Activated T-cell treated with anti-CD3 and anti-CD28 coated beads, Interleukin-2, amount 50 U/mL, for 1 hour (primary cell): ENCODE data around the gene MRPL52.
"Not testable (repeated sequence)": the region's sequence is repeated elsewhere in the genome, so short reads cannot be mapped to it uniquely, and the experiment has no call there.

ENCODE experiments used
- DNase-seq: peaks from one replicate; pipeline ENCODE4 v3.0.0-alpha.2; 2020

The MRPL52 gene

DNA sequence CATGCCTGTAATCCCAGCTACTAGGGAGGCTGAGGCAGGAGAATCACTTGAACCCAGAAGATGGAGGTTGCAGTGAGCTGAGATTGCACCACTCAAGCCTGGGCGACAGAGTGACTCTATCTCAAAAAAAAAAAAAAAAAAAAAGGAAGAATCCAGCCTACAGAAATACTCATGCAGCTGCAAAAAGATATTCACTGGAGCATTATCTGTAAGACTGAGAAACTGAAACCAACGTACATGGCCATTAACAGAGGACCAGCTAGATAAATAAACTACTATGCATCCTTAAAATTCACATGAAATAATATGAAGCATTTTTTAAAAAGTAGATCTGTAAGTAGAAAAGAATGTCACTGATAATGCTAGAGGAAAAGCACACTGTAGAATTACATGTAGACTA is 18.0 kb upstream of the MRPL52 start:
- no peak for DNase-seq

DNA sequence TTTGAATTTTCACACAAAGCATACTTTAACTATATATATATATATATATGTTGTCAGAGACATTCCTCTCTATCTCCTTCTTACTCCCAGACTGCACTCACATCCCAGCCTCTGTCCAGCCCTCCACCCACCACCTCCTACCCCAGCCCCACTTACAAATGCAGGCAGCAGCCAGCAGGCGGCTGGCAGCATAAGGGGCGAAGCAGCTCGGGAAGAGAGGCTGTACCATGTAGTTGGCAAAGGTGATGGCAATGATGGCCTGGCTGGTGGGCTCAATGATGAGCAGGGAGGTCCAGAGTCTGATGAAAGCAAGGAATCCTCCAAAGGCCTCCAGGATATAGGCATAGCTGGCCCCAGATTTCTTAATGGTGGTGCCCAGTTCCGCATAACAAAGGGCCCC is 16.9 kb upstream of the MRPL52 start:
- DNase-seq, result no peak

DNA sequence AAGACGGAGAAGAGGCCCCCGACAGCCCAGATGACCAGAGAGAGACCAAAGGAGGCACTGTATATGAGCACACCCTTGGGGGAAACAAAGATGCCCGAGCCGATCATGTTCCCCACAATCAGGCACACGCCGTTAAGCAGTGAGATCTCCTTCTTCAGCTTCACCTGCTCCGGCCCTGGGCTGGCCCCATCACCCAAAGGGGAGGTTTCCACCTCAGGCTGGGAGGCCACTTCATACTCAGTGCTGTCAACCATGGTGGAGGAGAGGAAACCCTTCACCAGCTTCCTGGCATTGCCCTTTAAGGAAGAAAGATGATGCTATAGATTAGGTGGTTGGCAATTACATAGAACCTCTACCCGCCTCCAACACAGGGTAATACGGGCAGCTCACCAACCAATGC is 16.5 kb upstream of the MRPL52 start:
- DNase-seq, result no peak

DNA sequence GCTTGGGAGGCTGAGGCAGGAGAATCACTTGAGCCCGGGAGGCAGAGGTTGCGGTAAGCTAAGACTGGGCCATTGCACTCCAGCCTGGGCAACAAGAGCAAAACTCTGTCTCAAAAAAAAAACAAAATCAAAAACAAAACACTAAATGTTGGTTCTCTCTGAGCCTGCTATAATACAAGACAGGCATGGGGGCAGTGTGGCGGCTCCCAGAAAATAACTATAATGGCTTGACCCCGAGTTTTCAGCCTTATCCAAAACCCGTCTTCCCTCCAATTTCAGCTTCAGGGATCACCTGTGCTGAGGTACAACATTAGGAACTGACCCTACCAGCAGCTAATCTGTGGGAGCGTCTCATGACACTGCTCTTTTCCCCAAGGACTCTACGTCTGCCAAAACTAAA is 15.3 kb upstream of the MRPL52 start:
- DNase-seq, result no peak

DNA sequence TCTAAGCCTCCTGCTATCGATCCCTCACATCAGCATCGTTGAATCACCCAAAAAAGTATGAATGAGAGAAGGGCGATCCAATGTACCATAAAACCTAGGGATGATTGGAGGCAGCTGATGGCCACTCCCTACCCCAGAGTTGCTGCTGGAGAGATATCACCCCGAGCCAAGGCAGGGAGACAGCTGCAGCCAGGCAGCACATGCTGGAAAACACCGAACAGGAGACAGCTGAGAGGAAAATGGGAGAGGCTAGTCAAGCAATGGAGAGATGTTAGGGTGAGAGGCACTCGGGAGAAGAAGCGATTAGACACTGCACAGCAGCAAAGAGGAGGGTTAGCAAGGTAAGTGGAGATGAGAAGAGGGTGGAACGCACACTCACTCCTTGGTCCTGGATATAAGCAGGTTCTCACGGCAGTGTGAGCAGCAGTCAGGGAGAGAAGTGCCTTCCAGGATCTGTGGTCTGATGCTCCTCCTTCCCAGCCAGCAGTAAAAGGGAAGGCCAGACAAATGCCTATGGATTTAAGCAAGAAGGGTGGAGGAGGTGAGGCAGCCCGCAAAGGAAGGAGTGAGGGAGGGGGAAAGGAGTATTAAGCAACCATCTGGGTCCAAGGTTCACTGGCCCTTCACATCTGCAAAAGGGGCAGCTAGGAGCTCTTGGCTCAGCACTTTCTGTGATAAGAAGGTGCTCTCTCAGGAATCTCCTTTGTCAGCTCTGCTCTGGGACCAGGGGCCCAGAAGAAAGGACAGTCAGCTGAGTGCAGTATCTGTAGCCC is 14.6 kb upstream of the MRPL52 start, which contains the start of gene SLC7A7:
Gene SLC7A7, minus strand, starts transcription at position 495 of the 773 bp plus-strand sequence. CDS start 2,037 bp downstream, outside the sequence.
- DNase-seq, result no peak

DNA sequence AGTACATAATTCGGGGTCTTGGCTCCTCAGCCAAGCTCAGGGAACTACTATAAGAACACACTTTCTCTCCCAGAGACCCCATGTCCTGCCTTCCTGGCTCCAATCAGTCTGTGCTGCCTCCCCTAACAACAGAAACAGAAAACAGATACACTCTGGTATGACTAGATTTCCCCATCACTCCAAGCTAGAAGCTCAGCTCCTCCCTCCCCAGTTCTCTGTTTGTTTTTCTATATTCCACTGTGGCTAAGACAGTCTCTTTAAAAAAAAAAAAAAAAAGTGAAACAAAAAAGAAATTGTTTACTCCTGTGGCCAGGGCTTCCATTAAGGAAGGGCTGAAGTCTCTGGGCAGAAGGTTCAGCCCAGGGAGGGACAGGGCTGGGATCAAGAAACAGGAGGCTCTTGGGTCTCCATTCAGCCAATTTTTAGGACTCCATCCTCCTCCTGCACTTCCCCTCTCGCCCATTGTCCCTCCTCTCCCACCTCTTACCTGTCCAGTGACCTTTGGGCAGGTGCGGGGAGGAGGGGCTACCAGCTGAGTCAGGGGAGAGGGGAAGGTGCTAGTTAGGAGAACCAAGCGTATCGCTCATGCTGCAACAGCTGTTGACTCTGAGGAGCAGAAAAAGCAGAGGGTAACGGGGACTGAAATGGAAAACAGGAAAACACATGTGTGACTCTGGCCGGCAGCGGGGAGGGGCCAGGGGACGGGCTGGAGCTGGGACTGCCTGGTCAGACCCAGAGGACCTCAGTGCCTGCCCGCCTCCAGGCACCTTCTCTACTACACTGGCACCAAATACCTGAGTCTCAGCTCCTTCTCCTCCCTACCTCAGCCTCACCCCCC is 10.3 kb upstream of the MRPL52 start:
- no peak for DNase-seq

DNA sequence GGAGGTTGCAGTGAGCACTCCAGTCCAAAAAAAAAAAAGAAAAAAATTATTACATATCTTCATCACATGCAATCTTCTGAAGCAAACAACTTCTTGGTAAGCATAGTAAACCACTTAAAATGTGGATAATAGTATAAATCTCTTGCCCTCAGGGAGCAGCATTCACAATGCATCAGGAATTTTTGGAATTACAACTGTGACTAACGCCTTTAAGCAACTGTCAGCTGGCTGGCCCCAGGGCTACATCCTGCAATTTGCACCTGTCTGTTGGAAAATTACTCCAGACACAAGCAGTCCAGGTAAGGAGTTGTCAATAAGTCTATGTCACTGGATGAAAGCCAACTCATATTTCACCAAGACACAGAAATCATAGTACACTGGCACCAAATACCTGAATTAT is 9.0 kb upstream of the MRPL52 start:
- DNase-seq, result no peak

DNA sequence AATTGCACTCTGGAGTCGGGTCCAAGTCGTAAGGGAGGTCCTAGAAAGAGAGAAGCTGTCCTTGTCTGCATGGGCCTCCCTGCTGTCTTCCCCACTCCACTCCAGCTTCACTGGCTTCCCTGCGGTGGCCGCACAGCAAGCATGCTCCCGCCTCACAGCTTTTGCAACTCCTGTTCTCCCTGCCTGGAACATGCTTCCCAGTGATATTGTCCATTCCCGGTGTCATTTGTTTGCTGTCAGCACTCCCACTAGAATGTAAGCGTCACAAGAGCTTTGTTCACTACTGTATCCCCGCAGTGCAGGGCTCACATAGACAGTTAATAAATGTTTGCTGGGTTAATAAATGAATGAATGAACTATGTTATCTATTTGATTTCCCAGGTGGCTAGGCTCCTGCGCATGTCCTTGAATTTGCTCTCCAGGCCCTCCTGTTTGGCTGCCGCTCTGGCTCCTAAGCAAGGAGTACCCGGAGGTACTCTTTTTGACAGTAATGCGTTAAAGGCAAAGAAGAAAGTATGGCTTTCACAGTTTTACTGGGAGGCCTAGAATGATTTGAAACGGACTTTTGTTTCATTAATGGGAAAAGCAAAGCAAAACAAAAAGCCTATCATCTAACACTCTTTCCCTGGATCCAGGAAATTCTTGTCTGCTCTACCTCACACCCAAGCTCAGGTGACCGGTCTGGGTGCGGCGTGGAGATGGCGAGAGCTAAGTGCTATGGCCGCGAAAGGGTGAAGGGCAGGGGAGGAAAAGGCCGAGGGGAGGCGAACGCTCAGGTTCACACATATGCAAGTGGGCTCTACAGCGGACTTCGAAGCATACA is 8.3 kb upstream of the MRPL52 start:
- DNase-seq, result no peak

DNA sequence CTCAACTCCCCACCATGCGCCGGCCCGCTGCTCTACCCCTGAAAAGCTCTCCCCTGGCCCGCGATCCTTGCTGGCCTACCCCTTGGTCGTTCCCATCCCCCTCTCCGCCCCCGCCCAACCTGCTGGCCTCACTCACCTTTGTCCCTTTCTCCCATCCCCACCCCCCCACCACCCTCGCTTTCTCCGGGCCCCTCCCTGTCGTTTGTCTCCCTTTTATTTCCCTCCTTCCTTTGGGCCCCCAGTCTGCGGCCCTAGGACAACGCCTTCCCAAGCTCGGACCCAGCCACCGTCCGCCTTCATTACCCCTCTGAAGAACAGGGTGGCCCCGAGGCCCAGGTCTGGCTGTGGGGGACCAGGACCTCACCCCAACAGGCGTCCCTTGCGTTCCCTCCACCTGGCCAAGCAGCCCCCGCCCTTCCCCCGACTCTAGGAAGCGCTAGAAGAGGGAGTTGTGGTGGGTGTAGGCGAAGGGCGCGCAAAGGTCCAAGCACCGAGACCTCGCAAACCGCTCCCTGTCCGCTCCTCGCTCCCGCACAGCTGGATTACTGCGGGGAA is 7.6 kb upstream of the MRPL52 start:
- no peak for DNase-seq

DNA sequence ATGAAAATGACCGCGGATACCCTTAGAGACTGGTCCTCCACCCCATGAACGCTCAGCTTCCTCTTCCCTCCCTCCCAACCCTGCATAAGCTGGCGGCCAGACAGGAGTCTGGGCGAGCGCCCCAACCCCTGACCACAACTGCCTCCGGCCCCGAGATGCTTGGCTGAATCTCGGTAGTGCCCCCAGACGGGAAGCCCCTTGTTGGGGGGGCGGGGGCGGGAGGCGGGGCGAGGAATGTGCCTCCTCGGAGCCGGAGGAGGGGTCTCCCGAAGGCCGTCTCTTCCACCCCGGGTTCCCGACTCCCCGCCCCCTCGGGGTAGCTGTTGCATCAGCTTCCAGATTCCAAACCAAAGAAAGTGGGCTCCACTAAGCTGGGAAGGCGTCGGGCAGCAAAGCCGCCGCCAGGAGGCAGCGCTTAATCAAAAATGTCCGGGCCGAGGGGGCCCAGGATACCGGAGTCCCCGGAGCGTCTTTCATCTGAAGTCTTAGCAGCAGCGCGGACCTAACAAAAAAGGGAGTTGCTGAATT is 7.1 kb upstream of the MRPL52 start:
- peak; percentile 75 for DNase-seq

DNA sequence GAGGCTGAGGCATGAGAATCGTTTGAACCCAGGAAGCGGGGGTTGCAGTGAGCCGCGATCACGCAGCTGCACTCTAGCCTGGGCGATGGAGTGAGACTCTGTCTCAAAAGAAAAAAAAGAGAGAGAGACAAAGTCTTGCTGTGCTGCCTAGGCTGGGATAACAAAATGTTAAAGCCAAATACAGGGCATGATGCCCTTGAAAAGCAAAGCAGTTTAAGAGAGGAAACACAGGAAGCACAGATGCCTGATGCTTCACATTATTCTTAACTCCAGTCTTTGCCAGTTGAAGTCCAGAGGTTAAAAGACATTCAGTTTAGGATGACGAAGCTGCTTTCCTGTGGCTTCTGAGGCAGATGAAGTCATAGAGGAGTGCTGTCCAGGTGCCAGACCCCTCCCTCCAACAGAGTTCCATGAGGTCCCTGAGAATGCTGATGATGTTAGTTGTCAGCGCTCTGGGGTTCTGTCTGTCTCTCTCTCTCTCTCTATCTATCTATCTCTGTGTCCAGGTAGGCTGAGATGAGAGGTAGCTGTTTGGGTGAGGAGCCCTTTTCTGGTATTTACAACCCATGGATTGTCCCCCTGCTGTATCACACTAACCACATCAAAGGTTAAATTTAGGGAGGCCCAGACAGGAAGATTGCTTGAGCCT is 4.9 kb upstream of the MRPL52 start:
- DNase-seq, result no peak

DNA sequence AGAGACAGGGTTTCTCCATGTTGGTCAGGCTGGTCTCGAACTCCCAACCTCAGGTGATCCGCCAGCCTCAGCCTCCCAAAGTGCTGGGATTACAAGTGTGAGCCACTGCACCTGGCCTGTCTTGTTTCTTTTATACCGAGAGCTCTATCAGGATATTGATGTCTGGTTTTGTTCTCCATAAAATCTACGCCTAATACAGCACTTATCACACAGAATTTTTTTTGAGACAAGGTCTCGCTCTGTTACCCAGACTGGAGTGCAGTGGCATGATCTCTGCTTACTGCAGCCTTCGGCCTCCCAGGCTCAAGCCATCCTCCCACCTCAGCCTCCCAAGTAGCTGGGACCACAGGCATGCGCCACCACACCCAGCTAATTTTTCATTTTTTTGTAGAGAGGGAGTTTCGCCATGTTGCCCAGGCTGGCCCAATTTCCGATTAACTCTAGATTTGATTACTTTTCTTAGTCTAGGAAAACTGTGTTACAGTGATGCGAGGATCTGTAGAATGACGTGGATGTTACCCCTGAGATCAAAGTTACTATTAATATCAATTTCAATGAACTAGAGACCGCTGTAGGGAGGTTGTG is 519 bp upstream of the MRPL52 start:
- DNase-seq, result not testable (repeated sequence)

DNA sequence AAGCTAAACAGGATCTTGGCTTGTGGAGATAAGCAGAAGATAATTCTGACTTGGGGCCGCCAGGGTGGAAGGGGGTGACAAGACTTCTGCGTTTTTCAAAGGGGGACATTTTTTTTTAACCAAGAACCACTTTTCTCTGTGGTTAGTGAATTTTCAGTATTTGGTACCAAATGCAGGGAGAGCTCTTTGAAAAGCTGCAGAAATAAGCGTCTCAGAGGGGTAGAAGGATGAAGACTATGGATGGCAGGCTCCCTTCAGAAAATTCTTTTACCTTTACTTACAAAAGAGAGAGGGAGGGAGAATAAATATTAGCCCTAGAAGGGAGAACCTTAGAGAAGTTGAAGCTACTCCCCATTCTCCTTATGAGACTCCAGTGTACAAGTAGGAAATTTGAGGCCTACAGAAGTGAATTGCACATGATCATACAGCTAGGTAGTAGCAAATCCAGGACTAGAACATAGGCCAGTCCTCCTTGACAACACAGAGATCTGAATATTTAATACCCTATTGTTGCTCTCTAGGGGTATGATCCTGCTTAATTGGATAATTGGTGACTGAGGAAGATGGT is 840 bp downstream of the MRPL52 start:
- DNase-seq, result no peak

DNA sequence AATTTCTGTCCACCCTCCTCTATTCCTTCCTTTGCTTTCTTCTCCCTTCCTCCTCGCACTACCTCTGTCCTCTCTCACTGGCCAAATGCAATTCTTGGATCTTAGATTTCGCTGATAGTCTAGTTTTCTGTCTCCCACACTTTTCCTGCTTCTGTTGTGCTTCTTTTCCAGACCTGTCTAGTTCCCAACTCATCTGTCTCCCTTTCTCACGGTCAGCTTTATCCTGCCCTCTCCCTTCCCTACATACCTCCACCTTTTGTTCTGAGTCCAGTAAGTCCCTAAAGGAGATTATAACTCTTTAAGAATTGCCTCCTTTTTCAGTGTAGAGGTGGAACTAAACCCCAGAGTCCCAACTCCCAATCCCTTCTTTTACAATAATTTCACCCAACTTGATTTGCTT is 5.8 kb downstream of the MRPL52 start:
- DNase-seq, result no peak

DNA sequence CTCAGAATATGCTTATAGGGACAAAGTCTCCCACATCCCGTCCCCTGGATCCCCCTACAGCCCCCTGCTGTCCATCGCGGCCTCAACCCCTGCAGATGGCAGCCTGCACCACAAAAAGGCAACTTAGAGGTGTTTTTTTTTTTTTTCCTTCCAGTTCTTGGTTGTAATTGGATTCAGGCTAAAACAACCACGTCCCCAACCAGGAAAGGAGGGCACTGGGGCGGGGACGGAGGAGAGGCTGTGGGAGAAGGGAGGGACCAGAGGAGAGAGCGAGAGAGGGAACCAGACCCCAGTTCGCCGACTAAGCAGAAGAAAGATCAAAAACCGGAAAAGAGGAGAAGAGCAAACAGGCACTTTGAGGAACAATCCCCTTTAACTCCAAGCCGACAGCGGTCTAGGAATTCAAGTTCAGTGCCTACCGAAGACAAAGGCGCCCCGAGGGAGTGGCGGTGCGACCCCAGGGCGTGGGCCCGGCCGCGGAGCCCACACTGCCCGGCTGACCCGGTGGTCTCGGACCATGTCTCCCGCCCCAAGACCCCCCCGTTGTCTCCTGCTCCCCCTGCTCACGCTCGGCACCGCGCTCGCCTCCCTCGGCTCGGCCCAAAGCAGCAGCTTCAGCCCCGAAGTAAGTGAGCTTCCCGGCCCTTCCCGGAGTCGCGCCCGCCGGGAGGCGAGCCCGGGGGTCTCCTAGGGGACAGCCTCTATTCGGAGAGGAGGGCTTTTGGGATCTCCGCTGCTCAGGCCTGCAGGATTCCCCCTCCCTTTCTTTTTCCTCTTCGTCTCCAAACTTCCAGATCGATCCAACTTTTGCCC is 6.8 kb downstream of the MRPL52 start, which contains the start of gene MMP14:
Gene MMP14, plus strand, starts transcription at position 285 of the 813 bp plus-strand sequence. Its CDS starts 233 bp downstream, at position 518.
- DNase-seq, result no peak

DNA sequence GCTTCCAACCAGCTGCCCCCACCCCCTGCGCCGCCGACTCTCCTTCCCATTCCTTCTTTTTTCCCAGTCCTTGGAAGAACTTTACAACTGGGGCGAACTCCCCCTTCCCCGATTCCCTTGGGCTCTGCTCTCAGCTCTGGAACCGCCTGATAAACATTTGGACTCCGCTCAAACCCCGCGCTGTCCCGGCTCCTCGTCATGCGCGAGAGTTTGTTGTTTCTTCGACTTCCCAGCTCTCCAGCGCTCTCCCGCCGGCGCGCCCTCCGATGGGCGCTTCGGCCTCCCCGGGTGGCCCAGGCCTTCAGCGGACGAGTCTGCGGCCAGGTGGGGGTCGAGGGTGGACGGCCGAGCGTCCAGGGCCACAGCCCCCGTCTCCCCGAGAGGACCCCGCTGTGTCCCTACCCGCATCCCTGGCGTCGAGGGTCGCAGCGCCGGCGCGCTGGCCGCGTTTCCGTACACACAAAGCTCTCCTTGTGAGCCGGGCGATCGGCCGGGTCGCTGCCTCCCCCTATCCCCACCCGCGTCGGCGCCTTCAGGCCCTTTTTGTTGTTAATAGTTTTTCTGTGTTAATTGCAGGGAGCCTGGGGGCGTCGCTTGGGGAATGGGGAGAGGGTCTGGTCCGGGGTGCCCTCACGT is 7.5 kb downstream of the MRPL52 start:
- peak; percentile 41 for DNase-seq

DNA sequence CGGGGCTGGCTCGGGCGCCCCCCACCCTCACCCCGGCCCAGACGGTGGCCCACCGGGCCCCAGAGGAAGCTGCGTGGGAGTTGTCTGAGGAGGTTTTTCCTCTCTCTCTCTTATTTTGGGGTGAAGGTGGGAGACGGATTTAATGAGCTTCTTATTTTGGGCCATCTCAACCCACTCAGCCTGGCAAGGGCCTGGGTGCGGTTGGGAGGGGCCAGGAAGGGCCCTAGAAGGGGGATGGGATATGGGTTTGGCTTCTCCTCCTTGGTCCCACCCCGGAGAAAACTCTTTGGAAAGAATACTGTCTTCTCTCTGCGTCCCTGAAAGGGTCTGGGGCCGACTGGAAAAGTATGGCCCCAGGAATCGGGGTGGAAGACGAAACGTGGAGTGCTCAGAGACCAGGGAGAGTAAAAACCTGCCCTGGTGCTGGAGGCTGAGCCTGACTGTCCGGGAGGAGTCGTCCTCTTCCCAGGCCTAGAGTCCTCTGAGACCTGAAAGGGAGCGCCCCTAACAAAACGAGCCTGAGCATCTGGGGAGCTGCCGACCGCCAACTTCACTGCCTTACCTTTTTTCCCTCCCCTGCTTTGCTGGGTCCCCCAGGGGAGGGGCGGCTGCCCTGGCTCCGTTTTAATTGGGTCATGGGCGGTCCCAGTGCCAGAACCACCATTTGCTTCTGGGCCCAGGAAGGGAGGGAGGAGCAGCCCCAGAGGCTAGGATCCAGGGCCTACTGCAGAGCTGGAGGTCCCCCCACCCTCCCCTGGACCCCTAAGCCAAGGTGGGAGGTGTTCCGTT is 8.3 kb downstream of the MRPL52 start:
- DNase-seq, result no peak

DNA sequence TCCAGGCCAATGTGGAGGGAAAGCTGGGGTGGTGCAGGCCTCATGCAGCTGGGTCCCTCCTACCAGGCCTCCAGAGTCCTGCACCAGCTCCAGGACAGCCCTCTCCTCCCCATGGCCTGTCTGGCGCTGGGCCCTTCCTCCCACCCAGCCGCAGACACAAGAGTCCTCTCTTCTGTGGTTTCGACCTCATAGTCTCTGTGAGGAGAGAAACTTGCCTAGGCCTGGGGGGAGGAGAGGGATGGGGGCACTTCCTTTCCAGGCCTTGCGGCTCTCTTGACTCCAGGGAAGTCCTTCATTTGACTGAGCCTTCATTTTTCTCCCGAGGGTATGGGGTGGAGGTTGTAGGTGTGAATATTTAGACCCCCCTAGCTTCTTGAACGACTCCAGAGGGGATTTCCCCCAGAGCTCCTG is 8.9 kb downstream of the MRPL52 start:
- DNase-seq, result no peak
